ENCODE measurements around the gene FAHD2A. TPM values are rescaled to one million over a fixed set of nuclear protein-coding genes. Genes with fewer than 3 reads are reported as not detected.
"Not testable (repeated sequence)": the region's sequence is repeated elsewhere in the genome, so short reads cannot be mapped to it uniquely, and the experiment has no call there.

The FAHD2A gene
- total RNA-seq, 1 donor from 2014 or later = 36.4 TPM

DNA sequence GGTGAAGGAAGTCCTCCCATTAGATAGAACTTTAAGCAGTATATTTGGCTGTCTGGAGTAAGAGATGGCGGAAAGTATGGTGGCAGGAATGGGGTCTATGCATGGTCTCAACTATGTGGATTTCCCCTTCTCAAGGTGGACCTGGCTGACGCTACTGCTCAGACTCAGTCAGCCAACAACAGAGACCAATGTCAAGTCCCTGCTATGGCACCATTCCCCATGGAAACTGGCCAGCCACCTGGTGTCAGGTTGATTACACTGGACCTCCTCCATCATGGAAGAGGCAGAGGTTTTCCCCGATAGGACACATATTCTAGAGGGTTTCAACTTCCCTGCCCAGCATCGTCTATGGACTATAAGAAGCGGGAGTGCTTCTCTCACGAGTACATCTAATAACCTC, 8.6 kb upstream of the FAHD2A start:
- Mint-ChIP-seq H3K4me3 (no peak overlapping the region), H3K4me1 (peaks cover 8% of the 10 kb centered on the region), H3K9me3 (no peaks in the 10 kb centered on the region), H3K27me3 (ENCODE audit: insufficient read depth, low read depth) (peaks cover 2% of the 10 kb centered on the region), H3K36me3 (no peaks in the 10 kb centered on the region), H3K27ac (no peak overlapping the region)
- DNase-seq (ENCODE audit: low spot score) = no peak
- no peaks in the 10 kb centered on the region for H4K20me1 ChIP-seq (ENCODE audit: low read depth)
- peaks cover 7% of the 10 kb centered on the region for H3K27me3 ChIP-seq
- no peak overlapping the region for H3K4me2 ChIP-seq
- no peak overlapping the region for H3K9ac ChIP-seq
- H3K4me3 ChIP-seq = no peak overlapping the region
- H3K27ac ChIP-seq = no peak overlapping the region
- H3K4me1 ChIP-seq = no peaks in the 10 kb centered on the region
- no peaks in the 10 kb centered on the region for H3K9me3 ChIP-seq (ENCODE audit: low read depth)
- no peaks in the 10 kb centered on the region for H3F3A ChIP-seq (ENCODE audit: low read depth)
- no peaks in the 10 kb centered on the region for H3K36me3 ChIP-seq
- H3K79me2 ChIP-seq (ENCODE audit: low read depth) = no peaks in the 10 kb centered on the region
- no peak overlapping the region for H2AFZ ChIP-seq (replicated peaks)
- TF ChIP-seq, protein P1, sequence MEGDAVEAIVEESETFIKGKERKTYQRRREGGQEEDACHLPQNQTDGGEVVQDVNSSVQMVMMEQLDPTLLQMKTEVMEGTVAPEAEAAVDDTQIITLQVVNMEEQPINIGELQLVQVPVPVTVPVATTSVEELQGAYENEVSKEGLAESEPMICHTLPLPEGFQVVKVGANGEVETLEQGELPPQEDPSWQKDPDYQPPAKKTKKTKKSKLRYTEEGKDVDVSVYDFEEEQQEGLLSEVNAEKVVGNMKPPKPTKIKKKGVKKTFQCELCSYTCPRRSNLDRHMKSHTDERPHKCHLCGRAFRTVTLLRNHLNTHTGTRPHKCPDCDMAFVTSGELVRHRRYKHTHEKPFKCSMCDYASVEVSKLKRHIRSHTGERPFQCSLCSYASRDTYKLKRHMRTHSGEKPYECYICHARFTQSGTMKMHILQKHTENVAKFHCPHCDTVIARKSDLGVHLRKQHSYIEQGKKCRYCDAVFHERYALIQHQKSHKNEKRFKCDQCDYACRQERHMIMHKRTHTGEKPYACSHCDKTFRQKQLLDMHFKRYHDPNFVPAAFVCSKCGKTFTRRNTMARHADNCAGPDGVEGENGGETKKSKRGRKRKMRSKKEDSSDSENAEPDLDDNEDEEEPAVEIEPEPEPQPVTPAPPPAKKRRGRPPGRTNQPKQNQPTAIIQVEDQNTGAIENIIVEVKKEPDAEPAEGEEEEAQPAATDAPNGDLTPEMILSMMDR (IDR thresholded peaks at IDR 0.05) = no peak
- TF ChIP-seq EZH2 (IDR thresholded peaks at IDR 0.05) = no peak
- no peak for TF ChIP-seq EZH2phosphoT487 (IDR thresholded peaks at IDR 0.05)

DNA sequence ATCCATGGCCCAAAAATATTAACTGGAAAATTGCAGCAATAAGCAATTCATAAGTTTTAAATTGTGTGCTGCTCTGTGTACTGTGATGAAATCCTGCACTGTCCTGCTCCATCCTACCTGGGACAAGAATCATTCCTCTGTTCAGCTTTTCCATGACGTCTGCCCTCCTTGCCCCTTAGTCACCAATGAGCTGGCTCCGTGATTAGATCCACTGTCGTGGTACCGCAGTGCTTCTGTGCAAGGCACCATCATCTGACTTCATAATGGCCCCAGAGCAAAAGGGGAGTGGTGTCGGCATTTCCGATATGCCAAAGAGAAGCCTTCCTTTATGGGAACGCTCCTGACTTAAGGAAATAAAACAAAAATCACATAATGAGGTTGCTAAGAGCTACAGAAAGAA, 3.4 kb upstream of the FAHD2A start:
- no peak for DNase-seq (ENCODE audit: low spot score)
- H3K9ac ChIP-seq = no peak overlapping the region
- H3F3A ChIP-seq (ENCODE audit: low read depth) = no peaks in the 10 kb centered on the region
- H3K4me2 ChIP-seq = no peak overlapping the region
- no peak overlapping the region for H2AFZ ChIP-seq (replicated peaks)
- H3K36me3 ChIP-seq = no peaks in the 10 kb centered on the region
- peaks cover 5% of the 10 kb centered on the region for H3K4me1 ChIP-seq
- Mint-ChIP-seq H3K9me3 (no peaks in the 10 kb centered on the region), H3K4me1 (peaks cover 23% of the 10 kb centered on the region), H3K27me3 (ENCODE audit: insufficient read depth, low read depth) (peaks cover 5% of the 10 kb centered on the region), H3K27ac (no peak overlapping the region), H3K36me3 (peaks cover 1% of the 10 kb centered on the region), H3K4me3 (no peak overlapping the region)
- H3K9me3 ChIP-seq (ENCODE audit: low read depth) = no peaks in the 10 kb centered on the region
- H4K20me1 ChIP-seq (ENCODE audit: low read depth) = no peaks in the 10 kb centered on the region
- TF ChIP-seq, protein P1 (IDR thresholded peaks at IDR 0.05) = no peak
- no peak for TF ChIP-seq EZH2phosphoT487 (IDR thresholded peaks at IDR 0.05)
- TF ChIP-seq EZH2 (IDR thresholded peaks at IDR 0.05) = no peak
- H3K27me3 ChIP-seq = peaks cover 14% of the 10 kb centered on the region
- H3K27ac ChIP-seq = no peak overlapping the region
- H3K4me3 ChIP-seq = no peak overlapping the region
- peaks cover 14% of the 10 kb centered on the region for H3K79me2 ChIP-seq (ENCODE audit: low read depth)

DNA sequence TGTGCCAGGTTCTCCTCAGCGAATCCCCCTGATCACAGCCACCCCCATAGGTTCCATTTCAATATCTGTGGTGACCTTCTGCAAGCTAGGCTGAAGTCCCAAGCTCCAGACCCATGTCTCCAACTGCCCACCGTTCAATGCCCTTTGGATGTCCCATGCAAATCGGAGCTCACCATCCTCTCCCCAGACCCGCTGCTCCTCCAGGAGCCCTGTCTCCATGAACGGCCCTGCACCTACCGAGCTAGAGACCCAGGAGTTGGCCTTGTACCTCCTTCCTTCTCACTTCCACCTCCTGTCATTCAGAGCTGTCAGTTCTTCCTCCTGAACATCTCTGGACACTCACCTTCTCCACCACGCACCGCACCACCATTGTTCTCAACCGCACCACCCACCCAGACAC, 1.0 kb upstream of the FAHD2A start:
- no peaks in the 10 kb centered on the region for H4K20me1 ChIP-seq (ENCODE audit: low read depth)
- peak overlapping the region; percentile 93 for H3K4me3 ChIP-seq
- no peak overlapping the region for H3K27ac Mint-ChIP-seq
- no peak for DNase-seq (ENCODE audit: low spot score)
- H3K79me2 ChIP-seq (ENCODE audit: low read depth) = peaks cover 21% of the 10 kb centered on the region
- peaks cover 23% of the 10 kb centered on the region for H3K4me1 Mint-ChIP-seq
- peak overlapping the region; percentile 94 for H2AFZ ChIP-seq (replicated peaks)
- H3K27me3 Mint-ChIP-seq (ENCODE audit: insufficient read depth, low read depth) = peaks cover 8% of the 10 kb centered on the region
- peaks cover 1% of the 10 kb centered on the region for H3K36me3 Mint-ChIP-seq
- H3K9ac ChIP-seq = no peak overlapping the region
- H3K9me3 ChIP-seq (ENCODE audit: low read depth) = no peaks in the 10 kb centered on the region
- no peaks in the 10 kb centered on the region for H3F3A ChIP-seq (ENCODE audit: low read depth)
- no peak overlapping the region for H3K27ac ChIP-seq
- H3K4me2 ChIP-seq = peak overlapping the region; percentile 89
- H3K4me1 ChIP-seq = peaks cover 5% of the 10 kb centered on the region
- no peaks in the 10 kb centered on the region for H3K36me3 ChIP-seq
- TF ChIP-seq, protein P1 (IDR thresholded peaks at IDR 0.05) = no peak
- no peak for TF ChIP-seq EZH2phosphoT487 (IDR thresholded peaks at IDR 0.05)
- no peak for TF ChIP-seq EZH2 (IDR thresholded peaks at IDR 0.05)
- peaks cover 8% of the 10 kb centered on the region for H3K27me3 ChIP-seq
- H3K4me3 Mint-ChIP-seq = peak overlapping the region; percentile 97
- H3K9me3 Mint-ChIP-seq = no peaks in the 10 kb centered on the region

DNA sequence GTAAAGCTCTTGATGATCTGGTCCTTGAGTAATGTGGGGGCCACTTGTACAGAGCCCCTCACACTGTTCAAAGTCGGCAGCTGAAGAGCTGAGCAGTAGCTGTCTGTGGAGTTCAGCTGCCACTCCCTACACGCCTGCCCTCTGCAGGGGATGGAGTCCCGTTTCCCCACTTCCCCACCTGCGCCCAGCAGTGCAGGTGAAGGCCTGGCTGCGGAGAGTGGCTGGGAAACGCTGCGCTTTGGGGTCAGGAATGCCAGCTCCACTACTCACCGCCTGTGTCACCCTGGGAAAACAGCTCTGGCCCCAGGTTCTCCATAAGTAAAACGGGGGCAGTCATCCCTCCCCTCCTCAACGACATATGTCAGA, 521 bp upstream of the FAHD2A start:
- not testable (repeated sequence) for H3K9me3 ChIP-seq (ENCODE audit: low read depth); H3K27ac ChIP-seq; H3K27me3 ChIP-seq; H3K36me3 ChIP-seq; H3F3A ChIP-seq (ENCODE audit: low read depth); H3K4me1 ChIP-seq; H3K27me3 Mint-ChIP-seq (ENCODE audit: insufficient read depth, low read depth); H3K9me3 Mint-ChIP-seq; H3K36me3 Mint-ChIP-seq; H4K20me1 ChIP-seq (ENCODE audit: low read depth); DNase-seq (ENCODE audit: low spot score)
- peak overlapping the region; percentile 93 for H3K4me3 ChIP-seq
- H3K4me2 ChIP-seq = peak overlapping the region; percentile 89
- peak overlapping the region; percentile 90 for H3K9ac ChIP-seq
- peaks cover 21% of the 10 kb centered on the region for H3K79me2 ChIP-seq (ENCODE audit: low read depth)
- H3K4me1 Mint-ChIP-seq = peaks cover 21% of the 10 kb centered on the region
- H3K4me3 Mint-ChIP-seq = peak overlapping the region; percentile 97
- H3K27ac Mint-ChIP-seq = peak overlapping the region; percentile 78
- H2AFZ ChIP-seq (replicated peaks) = peak overlapping the region; percentile 94
